ENCODE results near the gene DLG2. TPM values are rescaled to one million over a fixed set of nuclear protein-coding genes. Genes with fewer than 3 reads are reported as not detected.

DLG2 gene
- 1.1 and 2.0 TPM in 2 replicates for total RNA-seq
- 0.13 and 0.15 TPM in 2 replicates for polyA plus RNA-seq
- polyA plus RNA-seq (2011; cell fraction: cytosol; rRNA removed) = 0.11 and 0.18 TPM in 2 replicates
- 0.82 and 0.85 TPM in 2 replicates for polyA plus RNA-seq (2011; cell fraction: nucleus; rRNA removed)
- polyA plus RNA-seq (2012) = 0.52 TPM in 1 of 2 replicates, not detected in the other
- polyA minus RNA-seq = 0.19 and 0.46 TPM in 2 replicates
- 7.2 TPM for polyA minus RNA-seq (2011; cell fraction: cytosol; rRNA and poly(A)+ RNA removed)
- 3.1 and 3.3 TPM in 2 replicates for polyA minus RNA-seq (2011; cell fraction: nucleus; rRNA and poly(A)+ RNA removed)
- percentile 15 among the genes with signal in this experiment for Bru-seq, nascent RNA
- BruChase-seq, experiment 1, labeled RNA remaining after a 6-hour chase = percentile 27 among the genes with signal in this experiment
- BruChase-seq, experiment 2, labeled RNA remaining after a 2-hour chase = percentile 28 among the genes with signal in this experiment
- long read RNA-seq, partial matches to known transcripts = 0 of 3 reads
- long read RNA-seq, other reads (novel, unspliced or antisense) = 3 of 3 reads

- H3K4me2 ChIP-seq (ENCODE audit: insufficient read depth, low read length) = peak within 1 kb of the TSS; percentile 92
- peaks cover 0 to 4% of the 10 kb centered on the region in 2 experiments for H3K36me3 ChIP-seq (ENCODE audit: control insufficient read depth in 2 of 2, extremely low read depth in 1 of 2, insufficient read depth in 2 of 2, low read length in 2 of 2)
- no peaks in the 10 kb centered on the region for H3K9me1 ChIP-seq (replicated peaks; ENCODE audit: control insufficient read depth, extremely low read depth, insufficient read depth, low read length)
- TF ChIP-seq EZH2 (IDR thresholded peaks at IDR 0.05; ENCODE audit: borderline replicate concordance, low read depth, low read length, severe bottlenecking) (no peak), JUN (IDR thresholded peaks at IDR 0.05; ENCODE audit: borderline replicate concordance, insufficient read depth, insufficient read length, low read depth) (no peak), FOS (IDR thresholded peaks at IDR 0.05; ENCODE audit: borderline replicate concordance, insufficient read depth, low read length) (no peak), MAX (IDR thresholded peaks at IDR 0.05; ENCODE audit: insufficient read depth, insufficient read length) (no peak), POLR2AphosphoS5 (IDR thresholded peaks at IDR 0.05; ENCODE audit: insufficient read depth, low read depth, low read length) (no peak), GATA2 (IDR thresholded peaks at IDR 0.05; ENCODE audit: insufficient read depth, insufficient read length, low read depth, low read length) (no peak), MYC (IDR thresholded peaks at IDR 0.05; ENCODE audit: low read depth, low read length) (no peak), POLR2A (IDR thresholded peaks at IDR 0.05; ENCODE audit: low read depth, low read length) (no peak), CTCF (IDR thresholded peaks at IDR 0.05; ENCODE audit: extremely low read depth in 1 of 2, insufficient read depth in 1 of 2, low read depth in 1 of 2, low read length in 2 of 2) (no peak)
- H3K27ac ChIP-seq (ENCODE audit: insufficient read depth, low read depth, low read length) = peak within 1 kb of the TSS; percentile 10
- POLR2A ChIA-PET = no interaction called here
- peaks cover 2 to 6% of the 10 kb centered on the region in 2 experiments for H3K27me3 ChIP-seq (ENCODE audit: control insufficient read depth in 2 of 2, insufficient read depth in 2 of 2, low read length in 2 of 2)
- dilution Hi-C loops (cut with MboI; ENCODE audit: extremely low pct_ligation_motif_present, low sequenced_read_pairs) = no loop called here
- peak within 1 kb of the TSS; percentile 87 for H2AFZ ChIP-seq (ENCODE audit: low read depth, low read length)
- H3K9me3 ChIP-seq (replicated peaks; ENCODE audit: control insufficient read depth, insufficient read depth, low read length) = no peaks in the 10 kb centered on the region
- peak; percentile 55 for DNase-seq (ENCODE audit: low read depth, low spot score)
- peak within 1 kb of the TSS; percentile 69 to 73 (median 72) for H3K4me3 ChIP-seq (replicated peaks in 1 of 3; ENCODE audit: insufficient read depth in 1 of 3, low read depth in 1 of 3, low read length in 3 of 3)
- FAIRE-seq = peak; percentile 60
- H3K4me1 ChIP-seq (ENCODE audit: control insufficient read depth, extremely low read depth, insufficient read depth, low read length) = peaks cover 16% of the 10 kb centered on the region
- no peaks in the 10 kb centered on the region for H4K20me1 ChIP-seq (replicated peaks; ENCODE audit: control insufficient read depth, extremely low read depth, insufficient read depth, low read length)
- peak within 1 kb of the TSS; percentile 63 for H3K9ac ChIP-seq (replicated peaks; ENCODE audit: extremely low read depth, insufficient read depth, low read length)
- peaks cover 34% of the 10 kb centered on the region for H3K79me2 ChIP-seq (ENCODE audit: control insufficient read depth, insufficient read depth, low read length)
- CTCF ChIA-PET = interaction anchor here (0.8 to 1.7 kb wide), 8 partner anchors 18 to 414 kb away, joined by 3 to 8 read pairs (median 4); partner anchors contain the start of genes CCDC83 and TMEM126A
- no TSS peak for BruUV-seq (replicated peaks)
- intact Hi-C loops (cut with micrococcal nuclease) = no loop called here
These were observed at the start of gene DLG2 for GRCh38 chr11:85627332-85627997. DLG2 (minus strand) TSS chr11:85627344.
